Measurements from ENCODE around the gene CCNH.

DNA sequence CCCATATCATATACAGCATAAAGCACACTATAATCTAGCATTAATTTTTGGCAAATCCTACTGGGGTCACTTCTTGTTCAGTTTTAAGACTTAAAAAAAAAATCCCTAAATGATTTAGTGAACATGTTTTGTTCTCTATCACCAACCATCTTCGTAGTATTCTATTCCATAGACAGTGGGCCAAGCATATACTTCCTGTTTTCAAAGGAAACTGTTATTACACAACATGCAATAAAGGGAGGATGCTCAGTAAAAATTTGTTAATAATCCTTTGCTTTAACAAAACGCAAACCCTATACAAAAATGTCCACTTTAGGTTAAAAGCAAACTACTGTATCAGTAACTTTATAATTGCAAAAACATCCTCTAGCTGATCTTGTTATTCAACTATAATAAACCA lies 13.0 kb downstream of the CCNH start:
- TF ChIP-seq ZFX (IDR thresholded peaks at IDR 0.05) (no peak), POLR2AphosphoS5 (IDR thresholded peaks at IDR 0.05; ENCODE audit: low read depth, low read length) (no peak), POLR2A (IDR thresholded peaks at IDR 0.05; ENCODE audit: borderline replicate concordance, extremely low read depth, insufficient read depth, insufficient read length) (no peak), SP1 (IDR thresholded peaks at IDR 0.05; ENCODE audit: low read depth) (no peak), FOSL1 (IDR thresholded peaks at IDR 0.05; ENCODE audit: low read depth) (no peak), ZNF274 (IDR thresholded peaks at IDR 0.05; ENCODE audit: low read depth, low read length) (no peak), JUND (IDR thresholded peaks at IDR 0.05) (no peak), EZH2phosphoT487 (IDR thresholded peaks at IDR 0.05; ENCODE audit: borderline replicate concordance) (no peak), RAD21 (IDR thresholded peaks at IDR 0.05; ENCODE audit: low read depth) (no peak)
- TF ChIP-seq, protein P1, sequence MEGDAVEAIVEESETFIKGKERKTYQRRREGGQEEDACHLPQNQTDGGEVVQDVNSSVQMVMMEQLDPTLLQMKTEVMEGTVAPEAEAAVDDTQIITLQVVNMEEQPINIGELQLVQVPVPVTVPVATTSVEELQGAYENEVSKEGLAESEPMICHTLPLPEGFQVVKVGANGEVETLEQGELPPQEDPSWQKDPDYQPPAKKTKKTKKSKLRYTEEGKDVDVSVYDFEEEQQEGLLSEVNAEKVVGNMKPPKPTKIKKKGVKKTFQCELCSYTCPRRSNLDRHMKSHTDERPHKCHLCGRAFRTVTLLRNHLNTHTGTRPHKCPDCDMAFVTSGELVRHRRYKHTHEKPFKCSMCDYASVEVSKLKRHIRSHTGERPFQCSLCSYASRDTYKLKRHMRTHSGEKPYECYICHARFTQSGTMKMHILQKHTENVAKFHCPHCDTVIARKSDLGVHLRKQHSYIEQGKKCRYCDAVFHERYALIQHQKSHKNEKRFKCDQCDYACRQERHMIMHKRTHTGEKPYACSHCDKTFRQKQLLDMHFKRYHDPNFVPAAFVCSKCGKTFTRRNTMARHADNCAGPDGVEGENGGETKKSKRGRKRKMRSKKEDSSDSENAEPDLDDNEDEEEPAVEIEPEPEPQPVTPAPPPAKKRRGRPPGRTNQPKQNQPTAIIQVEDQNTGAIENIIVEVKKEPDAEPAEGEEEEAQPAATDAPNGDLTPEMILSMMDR (IDR thresholded peaks at IDR 0.05 in 2 of 3, conservative IDR thresholded peaks at IDR 0.05 in 1 of 3; ENCODE audit: borderline replicate concordance in 1 of 3, insufficient read depth in 1 of 3, low read depth in 2 of 3, low read length in 2 of 3) = no peak
- TF ChIP-seq, protein P2, sequence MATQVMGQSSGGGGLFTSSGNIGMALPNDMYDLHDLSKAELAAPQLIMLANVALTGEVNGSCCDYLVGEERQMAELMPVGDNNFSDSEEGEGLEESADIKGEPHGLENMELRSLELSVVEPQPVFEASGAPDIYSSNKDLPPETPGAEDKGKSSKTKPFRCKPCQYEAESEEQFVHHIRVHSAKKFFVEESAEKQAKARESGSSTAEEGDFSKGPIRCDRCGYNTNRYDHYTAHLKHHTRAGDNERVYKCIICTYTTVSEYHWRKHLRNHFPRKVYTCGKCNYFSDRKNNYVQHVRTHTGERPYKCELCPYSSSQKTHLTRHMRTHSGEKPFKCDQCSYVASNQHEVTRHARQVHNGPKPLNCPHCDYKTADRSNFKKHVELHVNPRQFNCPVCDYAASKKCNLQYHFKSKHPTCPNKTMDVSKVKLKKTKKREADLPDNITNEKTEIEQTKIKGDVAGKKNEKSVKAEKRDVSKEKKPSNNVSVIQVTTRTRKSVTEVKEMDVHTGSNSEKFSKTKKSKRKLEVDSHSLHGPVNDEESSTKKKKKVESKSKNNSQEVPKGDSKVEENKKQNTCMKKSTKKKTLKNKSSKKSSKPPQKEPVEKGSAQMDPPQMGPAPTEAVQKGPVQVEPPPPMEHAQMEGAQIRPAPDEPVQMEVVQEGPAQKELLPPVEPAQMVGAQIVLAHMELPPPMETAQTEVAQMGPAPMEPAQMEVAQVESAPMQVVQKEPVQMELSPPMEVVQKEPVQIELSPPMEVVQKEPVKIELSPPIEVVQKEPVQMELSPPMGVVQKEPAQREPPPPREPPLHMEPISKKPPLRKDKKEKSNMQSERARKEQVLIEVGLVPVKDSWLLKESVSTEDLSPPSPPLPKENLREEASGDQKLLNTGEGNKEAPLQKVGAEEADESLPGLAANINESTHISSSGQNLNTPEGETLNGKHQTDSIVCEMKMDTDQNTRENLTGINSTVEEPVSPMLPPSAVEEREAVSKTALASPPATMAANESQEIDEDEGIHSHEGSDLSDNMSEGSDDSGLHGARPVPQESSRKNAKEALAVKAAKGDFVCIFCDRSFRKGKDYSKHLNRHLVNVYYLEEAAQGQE (IDR thresholded peaks at IDR 0.05; ENCODE audit: low read depth) = no peak
- TF ChIP-seq, protein P3, sequence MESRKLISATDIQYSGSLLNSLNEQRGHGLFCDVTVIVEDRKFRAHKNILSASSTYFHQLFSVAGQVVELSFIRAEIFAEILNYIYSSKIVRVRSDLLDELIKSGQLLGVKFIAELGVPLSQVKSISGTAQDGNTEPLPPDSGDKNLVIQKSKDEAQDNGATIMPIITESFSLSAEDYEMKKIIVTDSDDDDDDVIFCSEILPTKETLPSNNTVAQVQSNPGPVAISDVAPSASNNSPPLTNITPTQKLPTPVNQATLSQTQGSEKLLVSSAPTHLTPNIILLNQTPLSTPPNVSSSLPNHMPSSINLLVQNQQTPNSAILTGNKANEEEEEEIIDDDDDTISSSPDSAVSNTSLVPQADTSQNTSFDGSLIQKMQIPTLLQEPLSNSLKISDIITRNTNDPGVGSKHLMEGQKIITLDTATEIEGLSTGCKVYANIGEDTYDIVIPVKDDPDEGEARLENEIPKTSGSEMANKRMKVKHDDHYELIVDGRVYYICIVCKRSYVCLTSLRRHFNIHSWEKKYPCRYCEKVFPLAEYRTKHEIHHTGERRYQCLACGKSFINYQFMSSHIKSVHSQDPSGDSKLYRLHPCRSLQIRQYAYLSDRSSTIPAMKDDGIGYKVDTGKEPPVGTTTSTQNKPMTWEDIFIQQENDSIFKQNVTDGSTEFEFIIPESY (IDR thresholded peaks at IDR 0.05; ENCODE audit: extremely low read depth, insufficient replicate concordance, low read length) = no peak
- TF ChIP-seq, protein P4, sequence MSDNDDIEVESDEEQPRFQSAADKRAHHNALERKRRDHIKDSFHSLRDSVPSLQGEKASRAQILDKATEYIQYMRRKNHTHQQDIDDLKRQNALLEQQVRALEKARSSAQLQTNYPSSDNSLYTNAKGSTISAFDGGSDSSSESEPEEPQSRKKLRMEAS (IDR thresholded peaks at IDR 0.05) = no peak

All from HCT116 (cell line).